HCT116 (cell line): ENCODE measurements around the gene MYL4.

Experiments used
- EZH2 ChIP-seq: fragments of 200-600 bp; sonication (generic); IDR thresholded peaks from 2 replicates; pipeline ENCODE4 v1.6.1; 2017; ENCODE audit warnings: antibody characterized with exemption, mixed run types
- POLR2AphosphoS5 ChIP-seq: IDR thresholded peaks from 2 replicates; pipeline ENCODE4 v1.6.1; 2011; ENCODE audit warnings: mild to moderate bottlenecking, low read depth, low read length, moderate library complexity
- ZBTB33 ChIP-seq: IDR thresholded peaks from 2 replicates; pipeline ENCODE4 v1.6.1; 2011; ENCODE audit warnings: mild to moderate bottlenecking, low read length, moderate library complexity; ENCODE audit not compliant: insufficient replicate concordance; ENCODE audit errors: extremely low read depth

GRCh38 chr17:47190243-47190642, 18.9 kb upstream of the MYL4 start:
- no peak for TF ChIP-seq ZBTB33
- TF ChIP-seq EZH2: no peak
- TF ChIP-seq POLR2AphosphoS5: no peak
